Activated naive CD8-positive, alpha-beta T cell (primary cell): ENCODE results near the gene TSSC4.

Experiments
- H3K27ac Mint-ChIP-seq: one replicate; pipeline ENCODE4 v1.8.0; 2021; ENCODE audit warnings: mixed read lengths
- H3K27me3 Mint-ChIP-seq: one replicate; pipeline ENCODE4 v1.8.0; 2021; ENCODE audit warnings: mixed read lengths
- H3K36me3 Mint-ChIP-seq: one replicate; pipeline ENCODE4 v1.8.0; 2021; ENCODE audit warnings: mixed read lengths
- H3K4me1 Mint-ChIP-seq: one replicate; pipeline ENCODE4 v1.8.0; 2021; ENCODE audit warnings: low read depth, mixed read lengths
- H3K4me3 Mint-ChIP-seq: one replicate; pipeline ENCODE4 v1.8.0; 2021; ENCODE audit warnings: mild to moderate bottlenecking, mixed read lengths
- H3K9me3 Mint-ChIP-seq: one replicate; pipeline ENCODE4 v1.8.0; 2021; ENCODE audit warnings: low read depth, mixed read lengths

Gene TSSC4

GRCh38 chr11:2378527-2379210, 21.9 kb upstream of the TSSC4 start:
- H3K27ac Mint-ChIP-seq, result peak overlapping the region; percentile 61
- H3K4me1 Mint-ChIP-seq, result peaks cover 25% of the 10 kb centered on the region
- H3K9me3 Mint-ChIP-seq, result no peaks in the 10 kb centered on the region
- H3K27me3 Mint-ChIP-seq, result no peaks in the 10 kb centered on the region
- H3K36me3 Mint-ChIP-seq, result no peaks in the 10 kb centered on the region
- H3K4me3 Mint-ChIP-seq, result peak overlapping the region; percentile 84

GRCh38 chr11:2379466-2380174, 20.9 kb upstream of the TSSC4 start:
- H3K27ac Mint-ChIP-seq, result no peak overlapping the region
- peaks cover 29% of the 10 kb centered on the region for H3K4me1 Mint-ChIP-seq
- no peaks in the 10 kb centered on the region for H3K27me3 Mint-ChIP-seq
- peak overlapping the region; percentile 27 for H3K4me3 Mint-ChIP-seq
- no peaks in the 10 kb centered on the region for H3K9me3 Mint-ChIP-seq
- no peaks in the 10 kb centered on the region for H3K36me3 Mint-ChIP-seq

GRCh38 chr11:2380396-2380795, 20.2 kb upstream of the TSSC4 start:
- peak overlapping the region; percentile 23 for H3K4me3 Mint-ChIP-seq
- no peaks in the 10 kb centered on the region for H3K27me3 Mint-ChIP-seq
- H3K9me3 Mint-ChIP-seq, result no peaks in the 10 kb centered on the region
- H3K36me3 Mint-ChIP-seq, result no peaks in the 10 kb centered on the region
- no peak overlapping the region for H3K27ac Mint-ChIP-seq
- H3K4me1 Mint-ChIP-seq, result peaks cover 34% of the 10 kb centered on the region

- H3K4me3 Mint-ChIP-seq, result peak overlapping the region; percentile 23
- H3K4me1 Mint-ChIP-seq, result peaks cover 37% of the 10 kb centered on the region
- no peaks in the 10 kb centered on the region for H3K27me3 Mint-ChIP-seq
- no peaks in the 10 kb centered on the region for H3K9me3 Mint-ChIP-seq
- no peaks in the 10 kb centered on the region for H3K36me3 Mint-ChIP-seq
- H3K27ac Mint-ChIP-seq, result no peak overlapping the region
Observed at GRCh38 chr11:2380807-2381350, 19.7 kb upstream of the TSSC4 start.

GRCh38 chr11:2381494-2382128, 18.9 kb upstream of the TSSC4 start:
- no peaks in the 10 kb centered on the region for H3K36me3 Mint-ChIP-seq
- peak overlapping the region; percentile 17 for H3K4me3 Mint-ChIP-seq
- no peaks in the 10 kb centered on the region for H3K27me3 Mint-ChIP-seq
- peaks cover 40% of the 10 kb centered on the region for H3K4me1 Mint-ChIP-seq
- no peaks in the 10 kb centered on the region for H3K9me3 Mint-ChIP-seq
- H3K27ac Mint-ChIP-seq, result no peak overlapping the region

GRCh38 chr11:2382129-2382517, 18.4 kb upstream of the TSSC4 start:
- H3K27me3 Mint-ChIP-seq, result no peaks in the 10 kb centered on the region
- no peaks in the 10 kb centered on the region for H3K36me3 Mint-ChIP-seq
- H3K27ac Mint-ChIP-seq, result no peak overlapping the region
- H3K9me3 Mint-ChIP-seq, result no peaks in the 10 kb centered on the region
- H3K4me3 Mint-ChIP-seq, result no peak overlapping the region
- H3K4me1 Mint-ChIP-seq, result peaks cover 43% of the 10 kb centered on the region

- peak overlapping the region; percentile 54 for H3K27ac Mint-ChIP-seq
- no peak overlapping the region for H3K4me3 Mint-ChIP-seq
- peaks cover 43% of the 10 kb centered on the region for H3K4me1 Mint-ChIP-seq
- no peaks in the 10 kb centered on the region for H3K36me3 Mint-ChIP-seq
- H3K9me3 Mint-ChIP-seq, result no peaks in the 10 kb centered on the region
- H3K27me3 Mint-ChIP-seq, result no peaks in the 10 kb centered on the region
Observed at GRCh38 chr11:2382936-2383851, 17.4 kb upstream of the TSSC4 start.

GRCh38 chr11:2383852-2384804, 16.4 kb upstream of the TSSC4 start:
- peaks cover 42% of the 10 kb centered on the region for H3K4me1 Mint-ChIP-seq
- H3K27me3 Mint-ChIP-seq, result no peaks in the 10 kb centered on the region
- H3K9me3 Mint-ChIP-seq, result no peaks in the 10 kb centered on the region
- no peaks in the 10 kb centered on the region for H3K36me3 Mint-ChIP-seq
- no peak overlapping the region for H3K27ac Mint-ChIP-seq
- H3K4me3 Mint-ChIP-seq, result no peak overlapping the region

- no peak overlapping the region for H3K4me3 Mint-ChIP-seq
Observed at GRCh38 chr11:2385156-2386151, 15.1 kb upstream of the TSSC4 start.

GRCh38 chr11:2386591-2386990, 14.0 kb upstream of the TSSC4 start:
- Mint-ChIP-seq H3K36me3 (no peaks in the 10 kb centered on the region), H3K27ac (no peak overlapping the region), H3K4me1 (peaks cover 38% of the 10 kb centered on the region), H3K9me3 (no peaks in the 10 kb centered on the region), H3K27me3 (no peaks in the 10 kb centered on the region), H3K4me3 (no peak overlapping the region)

More at GRCh38 chr11:2385156-2386151, 15.1 kb upstream of the TSSC4 start:
- Mint-ChIP-seq H3K4me1 (peaks cover 44% of the 10 kb centered on the region), H3K9me3 (no peaks in the 10 kb centered on the region), H3K27ac (peak overlapping the region; percentile 24), H3K27me3 (no peaks in the 10 kb centered on the region), H3K36me3 (no peaks in the 10 kb centered on the region)

- Mint-ChIP-seq H3K4me3 (no peak overlapping the region), H3K36me3 (no peaks in the 10 kb centered on the region), H3K4me1 (peaks cover 34% of the 10 kb centered on the region), H3K27me3 (no peaks in the 10 kb centered on the region), H3K9me3 (no peaks in the 10 kb centered on the region), H3K27ac (no peak overlapping the region)
Observed at GRCh38 chr11:2387266-2387987, 13.1 kb upstream of the TSSC4 start.
